Thyroid gland (tissue), 4 donors: ENCODE measurements around the gene FLT3. TPM values are rescaled to one million over a fixed set of nuclear protein-coding genes. Genes with fewer than 3 reads are reported as not detected.

Experiments
- DNase-seq, 2 donors: peaks; one replicate each; pipeline ENCODE4 v3.0.0-alpha.2; 2019
- H3K27ac ChIP-seq, 3 donors: fragments of 200-600 bp; sonication (generic); 1 replicate in 2 of 3; 2 replicates in 1 of 3; pipeline ENCODE4 v1.5.1; 2016 to 2019; ENCODE audit warnings: mild to moderate bottlenecking in 1 of 3, moderate library complexity in 1 of 3
- H3K27me3 ChIP-seq: fragments of 200-600 bp; sonication (generic); one replicate; pipeline ENCODE4 v1.5.1; 2019
- H3K36me3 ChIP-seq, 2 donors: fragments of 200-600 bp; sonication (generic); one replicate each; pipeline ENCODE4 v1.5.1; 2016 to 2019
- H3K4me1 ChIP-seq, 2 donors: fragments of 200-600 bp; sonication (generic); one replicate each; pipeline ENCODE4 v1.5.1; 2017 to 2019
- H3K4me3 ChIP-seq, 3 donors: fragments of 200-600 bp; sonication (generic); replicated peaks in 1 of 3; 1 replicate in 2 of 3; 2 replicates in 1 of 3; pipeline ENCODE4 v1.5.1; 2016; ENCODE audit warnings: mild to moderate bottlenecking in 1 of 3
- H3K9me3 ChIP-seq: fragments of 200-600 bp; sonication (generic); one replicate; pipeline ENCODE4 v1.5.1; 2017
- CTCF ChIP-seq, 6 experiments: fragments of 200-600 bp in 3 of 6; fragments of 450-650 bp in 3 of 6; sonication (generic) in 3 of 6; IDR thresholded peaks; one replicate each; pipeline ENCODE4 v1.5.1; 2016 to 2019; ENCODE audit warnings: antibody characterized with exemption in 6 of 6, mild to moderate bottlenecking in 2 of 6, inconsistent platforms in 1 of 6, moderate library complexity in 1 of 6
- POLR2A ChIP-seq, 2 donors: fragments of 450-650 bp; IDR thresholded peaks; one replicate each; pipeline ENCODE4 v1.6.1; 2017; ENCODE audit warnings: antibody characterized with exemption in 2 of 2, mild to moderate bottlenecking in 2 of 2, moderate library complexity in 1 of 2
- WGBS, 2 donors: methylation state at CpG; one replicate each; pipeline ENCODE4 v1.1.5; 2017; 5-methylcytosine and 5-hydroxymethylcytosine counted together
- intact Hi-C: fragments of 100-400 bp; cut with DNase I; formaldehyde crosslinking; loops from one replicate; pipeline ENCODE4 v1.15.1; 2023
- total RNA-seq, 4 donors: library from RNA; depleted of rRNA; stranded (reverse); fragments of >200 nt; gene quantifications; one replicate each; pipeline ENCODE4 v1.2.3, GENCODE V29; 2016

FLT3 gene
- total RNA-seq, 4 donors from 2014 or later = 0.11 to 1.2 (median 0.68) TPM

- no peak overlapping the region for H3K4me3 ChIP-seq
- intact Hi-C loops = no loop called here
- no peak overlapping the region for H3K27ac ChIP-seq
- WGBS, 2 donors = 39 to 47% methylated on average over 7 of the region's 7 CpGs
- no peaks in the 10 kb centered on the region for H3K4me1 ChIP-seq
- TF ChIP-seq CTCF (IDR thresholded peaks at IDR 0.05) (no peak), POLR2A (IDR thresholded peaks at IDR 0.05) (no peak)
- H3K36me3 ChIP-seq = no peaks in the 10 kb centered on the region
- H3K9me3 ChIP-seq = no peaks in the 10 kb centered on the region
- no peak for DNase-seq
- H3K27me3 ChIP-seq = no peaks in the 10 kb centered on the region
Observed at GRCh38 chr13:28049880-28050875, 50.2 kb downstream of the FLT3 start.

- DNase-seq = no peak
- no peaks in the 10 kb centered on the region for H3K9me3 ChIP-seq
- H3K27me3 ChIP-seq = no peaks in the 10 kb centered on the region
- no peaks in the 10 kb centered on the region for H3K4me1 ChIP-seq
- WGBS, 2 donors = 36 to 41% methylated on average over 5 of the region's 5 CpGs
- intact Hi-C loops = no loop called here
- no peaks in the 10 kb centered on the region for H3K36me3 ChIP-seq
- no peak for TF ChIP-seq CTCF (IDR thresholded peaks at IDR 0.05)
- TF ChIP-seq POLR2A (IDR thresholded peaks at IDR 0.05) = no peak
- H3K27ac ChIP-seq = no peak overlapping the region
- H3K4me3 ChIP-seq = no peak overlapping the region
Observed at GRCh38 chr13:28049215-28049614, 51.2 kb downstream of the FLT3 start.

GRCh38 chr13:28048768-28049167, 51.6 kb downstream of the FLT3 start:
- intact Hi-C loops = no loop called here
- WGBS, 2 donors = 68 to 72% methylated on average over 6 of the region's 6 CpGs
- no peak overlapping the region for H3K27ac ChIP-seq

GRCh38 chr13:28047757-28048388, 52.5 kb downstream of the FLT3 start:
- WGBS, 2 donors = 68 to 70% methylated on average over 7 of the region's 7 CpGs
- H3K9me3 ChIP-seq = no peaks in the 10 kb centered on the region
- intact Hi-C loops = no loop called here
- no peaks in the 10 kb centered on the region for H3K4me1 ChIP-seq
- no peaks in the 10 kb centered on the region for H3K27me3 ChIP-seq
- no peak for DNase-seq
- H3K36me3 ChIP-seq = no peaks in the 10 kb centered on the region
- no peak for TF ChIP-seq POLR2A (IDR thresholded peaks at IDR 0.05)
- no peak for TF ChIP-seq CTCF (IDR thresholded peaks at IDR 0.05)
- no peak overlapping the region for H3K4me3 ChIP-seq
- no peak overlapping the region for H3K27ac ChIP-seq

More at GRCh38 chr13:28048768-28049167, 51.6 kb downstream of the FLT3 start:
- no peaks in the 10 kb centered on the region for H3K9me3 ChIP-seq
- no peak for DNase-seq
- H3K36me3 ChIP-seq = no peaks in the 10 kb centered on the region
- no peaks in the 10 kb centered on the region for H3K27me3 ChIP-seq
- TF ChIP-seq POLR2A (IDR thresholded peaks at IDR 0.05) (no peak), CTCF (IDR thresholded peaks at IDR 0.05) (no peak)
- H3K4me1 ChIP-seq = no peaks in the 10 kb centered on the region
- no peak overlapping the region for H3K4me3 ChIP-seq

- Histone ChIP-seq H3K4me1 (no peaks in the 10 kb centered on the region), H3K9me3 (no peaks in the 10 kb centered on the region), H3K36me3 (no peaks in the 10 kb centered on the region), H3K27me3 (no peaks in the 10 kb centered on the region), H3K27ac (no peak overlapping the region), H3K4me3 (no peak overlapping the region)
- WGBS, 2 donors = 83 to 90% methylated on average over 4 of the region's 4 CpGs
- intact Hi-C loops = no loop called here
- DNase-seq = no peak
- TF ChIP-seq CTCF (IDR thresholded peaks at IDR 0.05) (no peak), POLR2A (IDR thresholded peaks at IDR 0.05) (no peak)
Observed at GRCh38 chr13:28046981-28047380, 53.4 kb downstream of the FLT3 start.
